SK-N-MC (cell line): ENCODE data around the gene CEACAM1.

Experiments used
- EZH2 ChIP-seq: fragments of 200-600 bp; sonication (generic); IDR thresholded peaks from one replicate; pipeline ENCODE4 v1.6.1; 2017; ENCODE audit warnings: antibody characterized with exemption
- POLR2AphosphoS5 ChIP-seq: IDR thresholded peaks from 2 replicates; pipeline ENCODE4 v1.6.1; 2012; ENCODE audit warnings: mild to moderate bottlenecking, low read depth, low read length, borderline replicate concordance

- TF ChIP-seq POLR2AphosphoS5: no peak
- no peak for TF ChIP-seq EZH2
Observed at GRCh38 chr19:42496460-42497133, 31.7 kb downstream of the CEACAM1 start.
